ENCODE measurements around the gene PRND.
"Not testable (repeated sequence)": the region's sequence is repeated elsewhere in the genome, so short reads cannot be mapped to it uniquely, and the experiment has no call there.

The PRND gene, protein sequence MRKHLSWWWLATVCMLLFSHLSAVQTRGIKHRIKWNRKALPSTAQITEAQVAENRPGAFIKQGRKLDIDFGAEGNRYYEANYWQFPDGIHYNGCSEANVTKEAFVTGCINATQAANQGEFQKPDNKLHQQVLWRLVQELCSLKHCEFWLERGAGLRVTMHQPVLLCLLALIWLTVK

DNA sequence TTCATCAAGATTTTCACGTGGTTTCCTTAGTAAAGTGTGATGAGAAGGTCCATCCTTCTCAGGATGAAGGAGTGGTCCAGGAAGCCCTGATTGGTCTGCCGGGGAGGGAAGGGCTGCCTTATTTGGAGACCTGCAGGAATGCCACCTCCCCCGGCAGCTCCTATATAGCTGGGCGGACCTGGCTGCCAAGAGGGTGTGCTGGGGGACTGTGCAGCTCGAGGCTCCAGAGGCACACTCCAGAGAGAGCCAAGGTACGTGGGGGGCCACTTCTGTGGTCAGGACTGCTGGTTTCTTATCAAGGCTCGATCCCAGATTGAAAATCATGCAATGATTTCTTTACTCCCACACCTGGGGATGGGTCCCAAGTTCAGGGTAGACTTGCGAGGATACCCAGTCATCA, at the start of gene PRND:
TSS of gene PRND (plus strand) at position 191 of the 400 bp plus-strand sequence. CDS start 2,643 bp downstream, outside the sequence.
- DNase-seq: no peak

DNA sequence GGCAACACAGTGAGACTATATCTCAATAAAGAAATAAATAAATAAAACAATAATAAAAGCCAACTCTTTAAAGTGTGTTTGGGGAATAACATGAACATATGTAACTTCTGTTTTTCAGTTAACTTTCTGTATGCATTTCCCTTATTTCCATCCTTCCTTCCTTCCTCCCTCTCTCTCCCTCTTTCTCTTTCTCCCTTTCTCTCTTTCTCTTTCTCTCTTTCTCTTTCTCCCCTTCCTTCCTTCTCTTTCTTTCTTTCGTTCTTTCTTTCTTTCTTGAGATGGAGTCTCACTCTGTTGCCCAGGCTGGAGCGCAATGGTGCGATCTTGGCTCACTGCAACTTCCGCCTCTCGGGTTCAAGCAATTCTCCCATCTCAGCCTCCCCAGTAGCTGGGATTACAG, 48.8 kb upstream of the PRND start:
- no peak for DNase-seq

DNA sequence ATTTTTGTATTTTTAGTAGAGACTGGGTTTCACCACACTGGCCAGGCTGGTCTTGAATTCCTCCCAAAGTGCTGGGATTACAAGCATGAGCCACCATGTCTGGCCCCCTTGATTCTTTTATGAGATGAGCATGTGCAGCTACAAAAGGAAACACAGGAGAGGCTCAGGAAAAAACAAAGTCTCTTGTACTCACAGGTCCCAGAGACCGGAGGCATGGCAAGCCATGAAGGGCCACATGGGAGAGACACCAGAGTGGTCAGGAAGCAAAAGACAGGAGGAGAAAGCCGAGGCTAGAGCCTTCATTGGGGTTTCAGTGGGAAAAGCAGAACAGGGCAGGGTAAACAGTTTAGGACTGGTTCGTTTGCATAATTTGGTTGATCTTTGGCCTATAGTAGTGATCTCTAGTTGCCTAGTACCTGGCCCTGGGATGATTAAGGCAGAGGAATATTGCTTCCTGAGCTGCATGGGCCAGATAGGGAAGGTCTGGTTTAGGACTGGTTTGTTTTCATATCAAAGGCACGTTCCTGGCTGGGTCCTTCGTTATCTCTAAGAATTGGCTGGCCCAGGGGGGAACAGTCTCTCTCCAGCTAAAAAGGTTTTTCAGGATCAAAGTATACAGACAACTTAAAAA, 48.2 kb upstream of the PRND start:
- DNase-seq: no peak

DNA sequence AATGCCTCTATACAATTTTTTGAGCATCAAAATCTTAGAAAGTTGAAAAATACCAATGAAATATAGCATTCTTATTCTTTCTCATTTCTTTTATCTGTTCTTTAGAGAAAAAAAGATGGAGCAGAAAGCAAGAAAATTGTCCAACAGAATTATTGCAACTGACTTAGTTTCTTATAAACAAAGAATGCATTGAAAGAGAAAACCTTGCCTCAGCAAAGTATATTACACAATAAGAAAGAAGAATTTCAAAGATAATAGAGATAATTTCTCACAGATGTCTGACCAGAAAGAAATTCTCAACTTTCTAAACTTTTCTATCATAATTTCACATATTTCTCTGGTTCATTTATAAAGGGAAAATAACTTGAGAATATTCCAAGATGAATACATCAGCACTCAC, 47.0 kb upstream of the PRND start:
- DNase-seq: no peak

DNA sequence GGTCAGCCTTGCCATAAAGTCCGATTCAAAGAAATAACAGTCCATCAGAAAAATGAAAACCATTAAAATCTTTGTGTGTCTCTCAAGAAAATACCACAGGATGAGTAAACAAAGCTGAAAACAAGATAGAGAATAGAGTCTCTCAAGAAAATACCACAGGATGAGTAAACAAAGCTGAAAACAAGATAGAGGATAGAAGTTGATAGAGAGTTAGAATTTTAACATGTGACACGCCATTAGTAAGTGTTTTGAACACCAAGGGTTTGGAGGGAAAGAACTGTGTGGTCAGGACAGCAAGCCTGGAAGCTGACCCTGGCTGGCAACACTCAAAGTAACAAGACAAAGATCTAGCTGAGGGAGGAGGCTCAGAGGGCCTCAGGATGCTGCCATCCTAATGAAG, 43.9 kb upstream of the PRND start:
- DNase-seq: no peak

DNA sequence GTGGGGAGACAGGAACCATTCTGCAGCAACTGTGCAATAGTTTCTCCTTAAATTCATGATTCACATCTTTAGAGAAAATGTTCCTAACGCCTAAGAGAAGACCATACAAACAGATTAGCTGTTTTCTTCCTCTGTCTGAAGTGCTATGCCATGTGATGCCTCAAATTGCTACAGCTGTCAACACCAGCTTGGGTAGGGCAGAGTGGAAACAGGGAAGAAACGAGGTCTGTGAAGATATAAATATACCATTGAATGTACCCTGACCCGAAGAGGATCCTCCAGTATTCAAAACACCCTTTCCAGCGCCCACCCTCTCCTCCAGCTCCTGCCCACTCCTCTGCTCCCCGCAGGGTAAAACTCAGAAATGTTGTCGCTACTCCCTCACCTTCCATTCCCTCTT, 40.3 kb upstream of the PRND start:
- no peak for DNase-seq

DNA sequence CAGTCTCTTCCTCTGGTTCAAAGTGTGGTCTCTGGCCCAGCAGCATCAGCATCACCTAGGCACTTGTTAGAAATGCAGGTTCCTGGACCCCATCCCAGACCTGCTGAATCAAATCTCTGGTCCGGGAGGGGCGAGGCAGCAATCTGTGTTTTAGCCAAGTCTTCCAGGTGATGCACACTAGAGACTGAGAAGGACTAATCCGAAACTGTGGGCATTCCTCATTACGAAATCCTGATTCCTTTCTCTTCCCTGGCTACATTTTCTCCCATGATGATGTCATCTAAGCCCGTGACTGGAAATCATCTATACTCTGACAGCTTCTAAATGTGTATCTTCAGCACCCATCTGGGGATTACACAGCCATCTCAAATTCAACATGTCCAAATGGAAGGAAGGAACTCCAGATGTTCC, 39.7 kb upstream of the PRND start:
- DNase-seq: no peak

DNA sequence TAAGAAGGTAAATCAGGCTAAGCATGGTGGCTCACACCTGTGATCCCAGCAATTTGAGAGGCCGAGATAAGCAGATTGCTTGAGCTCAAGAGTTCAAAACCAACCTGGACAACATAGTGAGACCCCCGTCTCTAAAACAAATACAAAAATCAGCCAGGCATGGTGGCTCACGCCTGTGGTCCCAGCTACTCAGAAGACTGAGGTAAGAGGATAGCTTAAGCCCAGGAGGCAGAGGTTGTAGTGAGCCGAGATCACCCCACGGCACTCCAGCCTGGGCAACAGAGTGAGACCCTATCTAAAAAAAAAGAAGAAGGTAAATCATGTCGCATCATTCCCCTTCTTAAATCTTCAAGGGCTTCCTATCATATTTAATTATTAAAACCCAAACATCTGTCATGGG, 39.0 kb upstream of the PRND start:
- no peak for DNase-seq

DNA sequence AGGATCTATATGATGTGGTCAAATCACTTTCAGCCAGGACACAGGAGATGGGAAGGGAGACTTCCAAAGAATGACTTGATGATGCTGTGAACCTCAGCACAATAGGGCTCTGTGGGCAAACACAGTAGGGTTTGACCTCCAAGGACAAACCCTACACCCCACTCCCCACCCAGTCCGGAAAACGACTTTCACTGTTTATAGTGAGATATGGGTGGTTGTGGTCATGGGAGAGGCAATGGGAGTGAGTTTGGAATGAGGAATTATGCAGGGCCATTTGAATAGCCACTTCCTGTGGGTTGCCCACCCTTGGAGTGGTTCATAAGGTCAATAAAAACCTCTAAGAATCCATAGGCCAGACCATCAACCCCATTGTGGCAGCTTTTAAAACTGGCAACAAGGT, 38.4 kb upstream of the PRND start:
- DNase-seq: no peak

DNA sequence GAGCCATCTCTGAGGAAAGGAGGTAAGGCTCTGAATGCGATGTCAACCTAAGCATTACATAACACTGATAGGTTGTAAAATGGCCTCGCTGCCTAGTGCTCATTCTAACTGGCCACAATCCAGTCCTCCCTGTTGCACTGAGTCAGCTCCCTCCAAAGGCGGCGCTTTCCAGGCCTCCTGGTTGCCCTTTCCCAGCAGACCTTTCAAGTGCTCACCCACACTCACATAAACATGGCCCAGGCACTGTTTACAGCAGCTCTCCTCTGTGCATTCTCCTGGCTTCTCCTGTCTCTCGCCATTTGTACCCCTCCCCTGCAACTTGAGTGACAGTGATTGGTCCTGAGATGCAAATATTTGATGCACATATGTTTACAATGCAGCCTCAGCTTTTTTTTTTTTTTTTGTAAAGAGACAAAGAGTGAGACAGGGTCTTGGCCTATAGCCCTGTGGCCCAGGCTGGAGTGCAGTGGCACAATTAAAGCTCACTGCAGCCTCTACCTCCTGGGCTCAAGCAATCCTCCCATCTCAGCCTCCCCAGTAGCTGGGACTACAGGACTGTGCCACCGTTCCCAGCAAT, 36.8 kb upstream of the PRND start:
- no peak for DNase-seq

DNA sequence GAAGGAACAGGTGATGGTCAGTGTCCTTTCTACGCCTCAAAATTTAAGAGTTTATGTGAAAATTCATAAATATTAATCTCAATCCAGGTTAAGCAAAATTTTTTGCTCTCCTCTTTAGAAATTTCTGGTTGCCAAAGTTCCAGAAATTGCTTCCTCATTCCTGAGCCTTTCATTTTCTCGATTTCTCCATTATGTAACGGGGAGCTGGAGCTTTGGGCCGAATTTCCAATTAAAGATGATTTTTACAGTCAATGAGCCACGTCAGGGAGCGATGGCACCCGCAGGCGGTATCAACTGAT, 35.8 kb upstream of the PRND start:
- DNase-seq: no peak

DNA sequence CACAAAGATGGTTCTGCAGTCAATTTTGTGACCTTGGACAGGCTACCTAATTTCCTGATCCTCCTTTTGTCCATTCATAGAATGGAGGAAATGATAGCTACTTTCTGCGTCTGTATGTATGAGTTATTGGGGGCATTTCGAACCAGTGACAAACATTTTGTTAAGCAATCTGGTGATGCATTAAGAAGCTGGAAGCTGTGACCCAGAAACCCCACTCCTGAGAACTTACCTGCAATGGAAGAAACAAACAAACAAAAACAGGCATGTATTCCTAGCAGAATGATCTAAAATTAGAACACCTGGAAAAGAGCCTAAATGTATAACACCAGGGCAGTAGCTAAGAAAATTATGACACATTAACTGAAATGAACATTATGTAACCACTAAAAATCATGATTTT, 33.4 kb upstream of the PRND start:
- no peak for DNase-seq

DNA sequence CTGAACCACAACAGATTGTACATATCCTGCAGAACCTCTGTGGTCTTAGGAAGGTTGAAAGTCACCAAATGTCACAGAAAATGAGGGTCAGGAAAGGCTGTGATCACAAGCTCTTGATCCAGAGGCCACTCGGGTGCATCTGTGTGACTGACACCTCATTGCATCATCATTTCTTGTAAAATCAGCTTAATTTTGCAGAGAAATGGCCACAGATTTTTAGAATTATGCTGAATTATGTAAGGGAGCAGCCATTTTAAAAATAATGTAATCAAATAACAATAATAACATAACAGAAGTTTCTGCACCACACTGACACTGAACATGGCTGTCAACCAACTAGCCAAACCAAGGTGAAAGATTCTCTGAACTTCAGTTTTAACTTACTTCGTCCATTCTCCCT, 32.5 kb upstream of the PRND start:
- DNase-seq: no peak

DNA sequence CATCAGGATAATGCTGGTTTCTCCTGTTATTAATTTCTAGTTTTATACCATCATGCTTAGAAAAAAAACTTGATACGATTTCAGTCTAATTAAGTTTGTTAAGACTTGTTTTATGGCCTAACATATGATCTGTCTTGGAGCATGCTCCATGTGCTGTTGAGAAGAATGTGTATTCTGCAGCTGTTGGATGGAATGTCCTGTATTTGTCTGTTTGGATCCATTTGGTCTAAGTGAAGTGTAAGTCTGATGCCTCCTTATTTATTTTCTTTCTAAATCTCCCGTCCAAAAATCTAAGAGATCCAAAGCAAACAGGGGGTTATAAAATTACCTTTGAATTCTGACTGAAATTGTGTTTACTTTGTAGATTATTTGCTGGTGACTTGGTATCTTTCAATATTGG, 30.0 kb upstream of the PRND start:
- DNase-seq: no peak

DNA sequence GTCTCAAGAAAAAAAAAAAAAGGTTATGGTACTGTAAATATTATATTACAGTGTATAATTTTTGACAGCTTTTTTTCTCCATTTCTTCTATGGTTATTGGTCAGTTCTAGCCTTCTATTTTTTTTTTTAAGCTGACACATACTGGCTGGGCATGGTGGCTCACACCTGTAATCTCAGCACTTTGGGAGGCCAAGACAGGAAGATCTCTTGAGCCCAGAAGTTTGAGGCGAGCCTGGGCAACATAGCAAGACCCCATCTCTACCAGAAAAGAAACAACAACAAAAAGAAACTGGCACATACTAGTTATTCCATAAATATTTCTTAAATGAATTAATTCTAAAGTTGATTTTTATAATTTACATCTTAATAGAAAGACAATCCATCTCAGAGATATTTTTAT, 27.6 kb upstream of the PRND start:
- no peak for DNase-seq

DNA sequence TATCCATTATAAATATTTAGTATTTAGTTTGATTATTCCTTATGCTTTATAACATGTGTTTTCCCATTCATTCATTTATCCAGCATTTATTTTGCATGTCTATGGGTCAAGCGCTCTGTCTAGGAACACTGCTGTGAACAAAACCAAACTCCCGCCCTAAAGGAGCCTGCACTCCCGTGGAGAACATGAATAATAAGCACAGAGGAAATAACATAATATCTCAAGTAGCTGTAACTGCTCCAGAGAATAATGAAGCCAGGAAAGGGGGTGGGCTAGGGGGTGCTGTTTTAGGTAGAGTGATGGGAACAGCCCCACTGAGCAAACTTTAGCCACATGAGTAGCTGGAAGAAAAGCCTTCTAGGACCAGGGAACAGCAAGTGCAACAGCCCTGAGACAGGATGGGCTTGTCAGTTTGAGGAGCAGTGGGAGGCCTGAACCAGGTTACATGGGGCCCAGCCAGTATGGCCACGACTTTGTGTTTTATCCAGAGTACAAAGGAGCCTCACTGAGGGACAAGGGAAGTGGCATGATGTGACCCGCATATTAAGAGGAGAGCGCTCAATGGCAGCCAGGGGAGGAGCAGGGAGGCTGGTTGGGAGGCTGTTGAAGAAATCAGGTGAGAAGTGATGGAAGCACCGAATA, 24.4 kb upstream of the PRND start:
- DNase-seq: no peak

DNA sequence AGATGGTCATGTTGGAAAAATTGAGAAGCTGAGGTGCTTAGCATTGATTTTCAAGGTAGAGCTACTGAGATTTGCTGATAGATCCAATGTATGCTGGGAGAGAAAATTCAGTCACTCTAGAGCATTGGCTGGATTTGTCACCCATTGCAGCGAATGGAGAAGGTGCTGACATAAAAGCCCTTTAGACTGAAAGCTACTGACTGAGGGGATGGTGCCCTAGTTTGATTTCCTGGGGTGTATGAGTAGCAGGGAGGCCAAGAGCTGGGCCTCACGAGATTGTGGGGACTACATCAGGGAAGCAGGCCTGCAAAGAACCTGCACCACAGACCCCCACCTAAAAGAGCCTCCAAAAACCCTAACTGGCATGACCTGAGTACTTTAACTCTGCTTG, 23.9 kb upstream of the PRND start:
- no peak for DNase-seq

DNA sequence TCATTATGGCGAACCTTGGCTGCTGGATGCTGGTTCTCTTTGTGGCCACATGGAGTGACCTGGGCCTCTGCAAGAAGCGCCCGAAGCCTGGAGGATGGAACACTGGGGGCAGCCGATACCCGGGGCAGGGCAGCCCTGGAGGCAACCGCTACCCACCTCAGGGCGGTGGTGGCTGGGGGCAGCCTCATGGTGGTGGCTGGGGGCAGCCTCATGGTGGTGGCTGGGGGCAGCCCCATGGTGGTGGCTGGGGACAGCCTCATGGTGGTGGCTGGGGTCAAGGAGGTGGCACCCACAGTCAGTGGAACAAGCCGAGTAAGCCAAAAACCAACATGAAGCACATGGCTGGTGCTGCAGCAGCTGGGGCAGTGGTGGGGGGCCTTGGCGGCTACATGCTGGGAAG, 22.5 kb upstream of the PRND start:
- no peak for DNase-seq

DNA sequence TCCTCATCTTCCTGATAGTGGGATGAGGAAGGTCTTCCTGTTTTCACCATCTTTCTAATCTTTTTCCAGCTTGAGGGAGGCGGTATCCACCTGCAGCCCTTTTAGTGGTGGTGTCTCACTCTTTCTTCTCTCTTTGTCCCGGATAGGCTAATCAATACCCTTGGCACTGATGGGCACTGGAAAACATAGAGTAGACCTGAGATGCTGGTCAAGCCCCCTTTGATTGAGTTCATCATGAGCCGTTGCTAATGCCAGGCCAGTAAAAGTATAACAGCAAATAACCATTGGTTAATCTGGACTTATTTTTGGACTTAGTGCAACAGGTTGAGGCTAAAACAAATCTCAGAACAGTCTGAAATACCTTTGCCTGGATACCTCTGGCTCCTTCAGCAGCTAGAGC, 21.8 kb upstream of the PRND start:
- no peak for DNase-seq

DNA sequence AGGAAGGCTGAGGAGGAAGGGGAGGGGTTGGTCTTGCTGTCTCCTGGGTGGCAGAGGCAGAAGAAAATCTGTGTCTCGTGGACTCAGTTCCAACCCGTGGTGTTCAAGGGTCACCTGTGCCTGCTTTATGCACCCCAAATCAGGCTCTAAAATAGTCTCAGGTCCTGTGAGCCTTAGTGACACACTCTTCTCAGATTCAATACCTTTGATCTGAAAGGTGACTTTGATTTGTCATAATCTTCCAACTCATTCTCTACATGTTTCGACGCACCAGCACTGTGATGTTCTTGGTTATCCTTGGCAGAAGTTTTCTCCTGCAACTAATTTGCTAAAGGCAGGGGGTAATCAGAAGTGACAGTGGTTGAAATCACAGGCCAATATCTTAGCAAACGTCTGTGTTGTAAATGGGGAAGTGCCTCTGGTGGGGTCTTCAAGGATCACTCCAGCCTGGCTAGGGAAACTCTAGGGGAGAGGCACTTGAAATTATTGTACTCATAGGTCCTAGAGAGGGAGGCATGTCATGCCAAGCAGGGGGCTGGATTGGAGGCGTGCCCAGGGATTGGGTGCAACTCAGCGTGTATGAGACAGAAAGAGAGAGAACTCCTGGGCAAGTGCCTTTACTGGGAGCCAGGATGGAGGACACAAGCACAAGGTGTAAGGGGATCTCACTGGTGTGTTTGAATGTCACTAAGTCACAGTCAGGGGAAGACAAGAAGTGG, 19.0 kb upstream of the PRND start:
- DNase-seq: no peak

DNA sequence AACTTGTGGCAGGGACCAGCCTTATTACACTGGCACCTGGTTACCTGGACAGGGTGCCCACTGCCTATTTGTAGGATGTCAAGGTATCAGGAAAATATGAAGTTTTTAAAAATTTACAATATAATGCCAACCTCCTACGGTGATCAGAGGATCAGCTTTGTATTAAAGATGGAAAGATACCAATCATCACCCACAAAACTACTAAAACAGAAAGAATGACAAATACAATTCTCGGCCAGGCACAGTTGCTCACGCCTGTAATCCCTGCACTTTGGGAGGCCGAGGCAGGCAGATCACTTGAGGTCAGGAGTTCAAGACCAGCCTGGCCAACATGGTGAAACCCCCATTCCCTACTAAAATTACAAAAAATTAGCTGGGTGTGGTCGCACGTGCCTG, 18.4 kb upstream of the PRND start:
- no peak for DNase-seq

DNA sequence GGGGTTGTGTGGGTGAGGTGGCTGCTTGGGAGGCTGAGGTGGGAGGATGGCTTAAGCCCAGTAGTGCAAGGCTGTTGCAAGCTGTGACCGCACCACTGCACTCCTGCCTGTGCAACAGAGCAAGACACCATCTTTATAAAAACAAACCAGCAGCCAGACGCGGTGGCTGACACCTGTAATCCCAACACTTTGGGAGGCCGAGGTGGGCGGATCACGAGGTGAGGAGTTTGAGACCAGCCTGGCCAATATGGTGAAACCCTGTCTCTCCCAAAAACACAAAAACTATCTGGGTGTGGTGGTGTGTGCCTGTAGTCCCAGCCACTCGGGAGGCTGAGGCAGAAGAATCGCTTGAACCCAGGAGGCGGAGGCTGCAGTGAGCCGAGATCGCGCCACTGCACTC, 14.8 kb upstream of the PRND start:
- not testable (repeated sequence) for DNase-seq

DNA sequence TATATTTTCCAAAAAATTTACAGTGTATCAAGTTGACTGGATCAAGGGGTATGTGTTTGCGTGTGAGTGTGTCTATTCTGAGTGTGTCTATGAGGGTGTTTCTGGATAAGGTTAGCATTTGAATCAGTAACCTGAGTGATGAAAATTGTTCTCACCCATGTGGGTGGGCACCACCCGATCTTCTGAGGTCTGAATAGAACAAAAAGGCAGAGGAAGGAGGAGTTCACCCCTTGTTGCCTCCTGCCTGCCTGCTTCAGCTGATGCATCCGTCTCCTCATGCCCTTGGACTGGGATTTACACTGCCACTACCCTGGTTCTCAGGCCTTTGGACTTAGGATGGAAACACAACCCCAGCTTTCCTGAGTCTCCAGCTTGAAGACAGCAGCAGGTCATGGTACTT, 13.7 kb upstream of the PRND start:
- DNase-seq: no peak

DNA sequence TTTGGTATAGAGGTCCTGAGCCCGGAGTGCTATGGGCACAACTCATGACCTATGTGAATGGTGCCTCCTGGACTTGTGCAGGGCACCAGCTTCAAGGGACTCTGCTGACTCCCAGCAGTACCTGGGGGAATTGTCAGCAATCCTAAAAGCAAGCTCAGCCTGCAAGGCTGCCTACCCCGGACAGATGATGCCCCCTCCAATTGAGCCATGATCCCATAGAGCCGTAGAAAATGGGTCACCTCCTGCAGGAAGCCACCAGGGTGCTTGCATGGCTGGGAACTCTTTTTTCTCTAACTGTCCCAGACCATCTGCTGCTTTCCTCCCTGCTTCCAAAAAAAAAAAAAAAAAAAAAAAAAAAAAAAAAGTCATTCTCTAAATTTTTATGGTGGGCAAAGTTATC, 12.9 kb upstream of the PRND start:
- no peak for DNase-seq

Data from activated effector memory CD4-positive, alpha-beta T cell treated with anti-CD3 and anti-CD28 coated beads, Interleukin-2, amount 50 U/mL, for 16 hours (primary cell).